T follicular helper cell (primary cell): ENCODE results near the gene FRMPD4.

ENCODE experiments used
- DNase-seq: peaks from one replicate; pipeline ENCODE4 v3.0.0-alpha.2; 2020; ENCODE audit warnings: low read depth

The FRMPD4 gene

GRCh38 chrX:12366440-12366839, 228.2 kb downstream of the FRMPD4 start:
- no peak for DNase-seq

DNA sequence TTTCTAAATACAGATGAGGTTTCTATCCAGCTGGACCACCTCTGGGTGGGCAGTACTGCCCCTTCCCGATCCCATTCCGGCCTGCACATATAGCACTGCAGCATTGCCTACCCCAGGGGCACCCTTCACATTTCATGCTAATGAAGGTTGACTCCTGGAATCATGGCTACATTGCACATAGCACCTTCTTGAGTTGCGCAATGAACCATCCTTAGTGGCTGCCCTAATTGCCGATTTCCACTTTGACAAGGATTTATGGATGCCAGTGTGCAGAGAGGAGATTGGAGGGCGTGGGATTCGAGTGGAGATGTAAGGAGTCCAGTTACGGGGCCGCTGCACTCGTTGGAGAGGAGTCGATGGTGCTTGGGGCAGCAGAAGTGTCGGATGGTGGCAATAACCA, 229.0 kb downstream of the FRMPD4 start:
- no peak for DNase-seq

- no peak for DNase-seq
These were observed 232.3 kb downstream of the FRMPD4 start for GRCh38 chrX:12370497-12370986.

GRCh38 chrX:12372111-12372510, 233.8 kb downstream of the FRMPD4 start:
- DNase-seq: no peak

- DNase-seq: no peak
These were observed 236.0 kb downstream of the FRMPD4 start for GRCh38 chrX:12374286-12374685.

- no peak for DNase-seq
These were observed 240.0 kb downstream of the FRMPD4 start for GRCh38 chrX:12378253-12378652.

- DNase-seq: no peak
These were observed 240.4 kb downstream of the FRMPD4 start for GRCh38 chrX:12378706-12379105.

GRCh38 chrX:12379671-12380070, 241.4 kb downstream of the FRMPD4 start:
- DNase-seq: no peak

- no peak for DNase-seq
These were observed 244.9 kb downstream of the FRMPD4 start for GRCh38 chrX:12383196-12383595.

DNA sequence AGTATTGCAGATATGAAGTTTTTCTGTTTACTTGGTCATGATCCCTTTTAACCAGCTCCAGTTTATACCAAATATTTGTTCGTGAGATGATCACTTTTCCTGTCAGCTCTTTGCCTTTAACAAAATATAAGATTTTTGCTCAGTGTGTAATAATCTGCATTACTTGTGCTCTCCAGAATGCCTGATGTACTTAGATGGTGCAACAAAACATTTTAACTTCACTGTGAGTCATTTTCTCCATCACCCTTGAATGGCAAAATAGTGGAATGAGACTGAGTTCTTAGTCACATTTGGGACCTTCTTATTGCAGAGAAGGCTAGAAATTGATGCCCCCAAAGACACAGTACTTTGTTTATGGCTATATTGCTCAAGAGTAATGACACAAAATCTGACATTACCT, 252.0 kb downstream of the FRMPD4 start:
- DNase-seq: no peak

DNA sequence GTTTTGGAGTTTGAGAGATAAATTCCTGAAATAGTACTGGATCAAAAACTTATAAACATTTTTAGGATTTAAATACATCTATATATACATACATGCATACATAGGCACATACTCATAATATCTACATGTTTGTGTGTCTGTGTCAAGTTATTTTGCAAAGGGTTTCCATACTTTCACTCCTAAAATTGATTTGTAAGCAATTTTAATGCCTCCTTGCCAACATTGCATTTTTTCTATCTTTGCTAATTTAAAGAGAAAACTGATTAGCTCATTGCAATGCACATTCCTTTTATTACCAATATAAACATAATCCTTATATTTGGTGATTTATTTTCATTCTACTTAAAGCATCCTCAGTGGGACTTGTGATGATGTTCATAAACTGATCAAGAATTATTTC, 258.3 kb downstream of the FRMPD4 start:
- no peak for DNase-seq

DNA sequence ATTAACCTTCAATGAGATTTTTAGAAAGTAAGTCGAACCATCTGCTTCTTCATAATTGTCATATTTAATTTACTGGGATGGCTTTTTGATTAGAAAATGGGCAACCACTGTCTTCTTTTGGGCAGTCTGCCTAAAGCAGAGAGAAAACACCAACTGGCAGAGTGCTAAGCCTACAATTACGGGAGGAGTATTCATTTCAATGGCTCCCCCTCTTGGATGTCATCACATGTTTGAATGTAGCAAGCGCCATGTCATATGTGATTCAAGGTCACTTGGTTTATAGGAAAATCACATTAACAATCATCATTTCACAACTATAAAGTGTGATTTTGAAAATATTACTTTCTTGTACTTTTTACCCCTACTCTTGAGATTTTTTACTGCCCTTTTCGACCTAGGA, 261.9 kb downstream of the FRMPD4 start:
- no peak for DNase-seq

- DNase-seq: no peak
These were observed 263.0 kb downstream of the FRMPD4 start for GRCh38 chrX:12401252-12401651.

GRCh38 chrX:12403474-12404082, 265.3 kb downstream of the FRMPD4 start:
- DNase-seq: no peak

GRCh38 chrX:12405306-12405705, 267.0 kb downstream of the FRMPD4 start:
- no peak for DNase-seq

DNA sequence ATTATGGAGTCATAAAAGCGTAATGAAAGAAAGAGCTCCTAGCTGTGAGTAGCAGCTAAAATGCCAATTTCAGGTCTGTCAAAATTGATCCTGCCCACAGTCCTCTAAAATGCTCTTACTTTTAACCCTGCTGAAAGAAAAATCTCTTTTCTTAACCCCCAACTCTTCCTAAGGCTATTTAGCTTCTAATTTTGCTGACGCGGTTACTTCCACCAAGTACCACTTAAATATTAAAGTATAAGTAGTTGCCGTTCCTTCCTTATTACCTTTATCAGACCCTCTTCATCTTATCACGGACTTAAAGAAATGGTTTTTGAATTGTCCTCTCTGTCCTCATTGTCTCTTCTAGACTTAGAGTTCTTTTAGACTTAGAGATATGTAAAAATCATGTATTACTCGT, 272.2 kb downstream of the FRMPD4 start:
- DNase-seq: no peak

DNA sequence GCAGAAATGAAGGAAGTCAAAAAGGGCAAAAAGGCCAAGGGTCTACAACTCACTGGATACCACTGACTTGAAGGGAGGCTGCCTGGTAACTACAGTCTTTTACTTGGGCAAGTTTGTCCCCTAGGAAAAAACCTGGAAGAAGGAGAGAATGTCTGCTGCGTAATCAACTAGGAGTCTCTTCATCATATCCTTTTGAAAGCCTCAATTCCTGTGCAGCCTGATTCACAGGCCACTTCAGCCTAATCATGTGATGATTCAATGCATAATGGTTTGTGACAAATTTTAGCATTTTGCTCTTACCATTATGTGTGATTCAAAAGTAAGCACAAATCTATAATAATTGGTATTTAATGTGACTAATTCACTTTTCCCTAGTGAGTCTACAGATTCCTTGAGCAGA, 273.6 kb downstream of the FRMPD4 start:
- no peak for DNase-seq

GRCh38 chrX:12412561-12412960, 274.3 kb downstream of the FRMPD4 start:
- DNase-seq: no peak

- DNase-seq: no peak
These were observed 281.3 kb downstream of the FRMPD4 start for GRCh38 chrX:12419591-12419990.

GRCh38 chrX:12421918-12422317, 283.6 kb downstream of the FRMPD4 start:
- no peak for DNase-seq

DNA sequence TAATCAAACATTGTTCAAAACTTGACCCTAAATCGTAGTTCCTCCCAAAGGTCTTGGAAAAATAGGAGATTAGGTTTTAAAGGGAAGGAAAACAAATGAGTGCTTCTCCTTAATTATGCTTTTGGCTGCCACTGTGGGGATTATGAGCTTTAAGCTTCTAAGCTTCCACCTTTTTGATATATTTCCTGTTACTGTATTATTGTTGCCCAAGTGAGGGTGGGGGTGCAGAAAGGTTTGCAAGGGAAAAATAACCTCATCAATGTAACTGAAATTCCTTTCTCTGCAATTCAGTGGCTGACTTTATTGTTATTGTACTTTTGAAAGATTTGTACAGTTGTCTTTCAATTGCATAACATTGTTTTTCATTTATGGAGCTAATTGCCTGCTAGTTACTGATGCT, 285.1 kb downstream of the FRMPD4 start:
- DNase-seq: no peak

- DNase-seq: no peak
These were observed 287.2 kb downstream of the FRMPD4 start for GRCh38 chrX:12425496-12425895.

DNA sequence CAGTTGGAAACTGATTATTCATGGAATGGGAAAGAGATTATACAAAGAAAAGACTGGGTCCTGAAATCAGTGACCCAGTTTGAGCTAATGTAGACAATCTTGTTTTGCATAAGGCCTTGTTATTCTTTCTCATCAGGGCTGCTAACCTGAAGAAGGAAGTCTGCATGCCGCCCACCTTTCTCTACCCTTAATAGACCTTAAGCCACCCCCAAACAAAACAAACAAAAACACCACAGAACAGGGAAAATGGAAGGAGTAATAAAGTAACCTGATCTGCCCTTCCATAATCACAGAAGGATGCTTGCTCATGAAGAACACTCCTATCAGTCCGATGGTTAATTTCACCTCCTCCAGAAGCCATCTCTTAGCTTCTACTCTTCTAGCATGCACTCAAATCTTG, 288.1 kb downstream of the FRMPD4 start:
- DNase-seq: no peak

DNA sequence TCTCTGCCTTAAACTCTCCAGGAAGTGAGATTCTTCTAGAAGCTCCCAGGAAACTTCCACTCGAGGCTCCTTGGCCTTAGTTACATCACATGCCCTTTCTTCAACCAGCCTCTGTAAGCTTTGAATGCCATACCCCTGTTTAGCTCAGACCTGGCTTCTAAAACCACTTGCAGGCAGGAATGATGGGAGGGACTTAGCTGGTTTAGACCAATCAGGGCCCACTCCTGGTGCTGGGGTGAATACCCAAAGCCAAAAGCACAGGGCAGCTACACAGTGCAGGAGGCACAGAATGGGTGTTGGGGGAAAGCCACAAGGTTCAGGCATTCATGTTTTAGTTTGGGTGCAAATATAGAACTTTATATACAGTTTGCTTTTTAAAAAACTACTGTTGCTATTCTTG, 296.2 kb downstream of the FRMPD4 start:
- no peak for DNase-seq

- no peak for DNase-seq
These were observed 301.1 kb downstream of the FRMPD4 start for GRCh38 chrX:12439416-12439815.
